Tibial nerve (tissue), 4 donors: Measurements from ENCODE around the gene PPRC1.

Experiments
- EP300 ChIP-seq, 2 donors: sonication (generic); formaldehyde crosslinking; IDR thresholded peaks; one replicate each; pipeline ENCODE4 v1.6.1; 2017; ENCODE audit warnings: antibody characterized with exemption in 2 of 2, mild to moderate bottlenecking in 1 of 2
- POLR2A ChIP-seq, 2 donors: fragments of 450-650 bp; IDR thresholded peaks; one replicate each; pipeline ENCODE4 v1.6.1; 2017; ENCODE audit warnings: antibody characterized with exemption in 2 of 2, mild to moderate bottlenecking in 2 of 2, moderate library complexity in 2 of 2
- TF ChIP-seq, protein P1 (sequence below), 5 experiments: fragments of 200-600 bp in 3 of 5; fragments of 450-650 bp in 2 of 5; sonication (generic) in 3 of 5; IDR thresholded peaks; one replicate each; pipeline ENCODE4 v1.5.1; 2016 to 2019; ENCODE audit warnings: antibody characterized with exemption in 5 of 5, mild to moderate bottlenecking in 3 of 5, moderate library complexity in 2 of 5

DNA sequence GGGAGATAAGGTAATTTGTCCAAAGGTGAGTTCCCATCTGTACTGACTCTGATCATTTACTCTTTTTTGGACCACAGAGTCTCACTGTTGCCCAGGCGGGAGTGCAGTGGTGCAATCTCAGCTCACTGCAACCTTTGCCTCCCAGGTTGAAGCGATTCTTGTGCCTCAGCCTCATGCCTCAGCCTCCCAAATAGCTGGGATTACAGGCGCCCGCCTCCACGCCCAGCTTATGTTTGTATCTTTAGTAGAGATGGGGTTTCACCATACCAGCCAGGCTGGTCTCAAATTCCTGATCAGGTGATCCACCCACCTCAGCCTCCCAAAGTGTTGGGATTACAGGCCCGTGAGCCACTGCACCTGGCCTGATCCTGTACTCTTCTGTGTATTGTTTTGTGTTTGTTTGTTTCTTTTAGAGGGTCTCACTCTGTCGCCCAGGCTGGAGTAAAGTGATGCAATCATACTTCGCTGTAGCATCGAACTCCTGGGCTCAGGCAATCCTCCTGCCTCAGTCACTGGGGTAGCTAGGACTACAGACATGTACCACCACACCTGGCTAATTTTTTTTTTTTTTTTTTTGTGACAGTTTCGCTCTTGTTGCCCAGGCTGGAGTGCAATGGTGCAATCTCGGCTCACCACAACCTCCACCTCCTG lies 21.8 kb downstream of the PPRC1 start:
- TF ChIP-seq, protein P1, sequence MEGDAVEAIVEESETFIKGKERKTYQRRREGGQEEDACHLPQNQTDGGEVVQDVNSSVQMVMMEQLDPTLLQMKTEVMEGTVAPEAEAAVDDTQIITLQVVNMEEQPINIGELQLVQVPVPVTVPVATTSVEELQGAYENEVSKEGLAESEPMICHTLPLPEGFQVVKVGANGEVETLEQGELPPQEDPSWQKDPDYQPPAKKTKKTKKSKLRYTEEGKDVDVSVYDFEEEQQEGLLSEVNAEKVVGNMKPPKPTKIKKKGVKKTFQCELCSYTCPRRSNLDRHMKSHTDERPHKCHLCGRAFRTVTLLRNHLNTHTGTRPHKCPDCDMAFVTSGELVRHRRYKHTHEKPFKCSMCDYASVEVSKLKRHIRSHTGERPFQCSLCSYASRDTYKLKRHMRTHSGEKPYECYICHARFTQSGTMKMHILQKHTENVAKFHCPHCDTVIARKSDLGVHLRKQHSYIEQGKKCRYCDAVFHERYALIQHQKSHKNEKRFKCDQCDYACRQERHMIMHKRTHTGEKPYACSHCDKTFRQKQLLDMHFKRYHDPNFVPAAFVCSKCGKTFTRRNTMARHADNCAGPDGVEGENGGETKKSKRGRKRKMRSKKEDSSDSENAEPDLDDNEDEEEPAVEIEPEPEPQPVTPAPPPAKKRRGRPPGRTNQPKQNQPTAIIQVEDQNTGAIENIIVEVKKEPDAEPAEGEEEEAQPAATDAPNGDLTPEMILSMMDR (IDR thresholded peaks at IDR 0.05) = no peak
- TF ChIP-seq EP300 (IDR thresholded peaks at IDR 0.05) (no peak), POLR2A (IDR thresholded peaks at IDR 0.05) (no peak)
